Amygdala (tissue), 56 donors: ENCODE results near the gene SYTL3.
A peak's percentile ranks its signal among the peaks of the same experiment; 100 is the strongest.

Experiments
- DNase-seq, 56 donors: peaks; one replicate each; lab custom pipeline; 2025; lab: John Stamatoyannopoulos, UW

The SYTL3 gene

DNA sequence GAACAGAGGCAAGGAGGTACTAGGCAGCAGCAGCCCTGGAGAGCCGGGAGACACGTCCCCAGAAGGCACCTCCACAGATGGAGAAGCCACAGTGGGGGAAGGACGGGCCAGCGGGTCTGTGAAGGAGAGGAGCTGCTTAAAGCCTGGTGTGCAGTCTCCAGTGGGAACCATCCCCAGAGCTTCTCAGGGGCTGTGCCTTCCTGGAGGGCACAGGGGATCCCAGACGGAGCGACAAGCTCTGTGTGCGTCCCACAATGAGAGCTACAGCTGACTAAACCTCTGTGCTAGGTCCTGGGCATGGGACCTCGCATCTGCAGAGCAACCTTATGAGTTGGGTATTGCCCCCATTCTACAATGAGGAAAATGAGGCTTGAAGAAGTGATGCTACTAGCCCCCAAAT is 118.6 kb downstream of the SYTL3 start:
- DNase-seq = no peak

GRCh38 chr6:158769234-158769770 is 119.4 kb downstream of the SYTL3 start:
- DNase-seq = no peak

DNA sequence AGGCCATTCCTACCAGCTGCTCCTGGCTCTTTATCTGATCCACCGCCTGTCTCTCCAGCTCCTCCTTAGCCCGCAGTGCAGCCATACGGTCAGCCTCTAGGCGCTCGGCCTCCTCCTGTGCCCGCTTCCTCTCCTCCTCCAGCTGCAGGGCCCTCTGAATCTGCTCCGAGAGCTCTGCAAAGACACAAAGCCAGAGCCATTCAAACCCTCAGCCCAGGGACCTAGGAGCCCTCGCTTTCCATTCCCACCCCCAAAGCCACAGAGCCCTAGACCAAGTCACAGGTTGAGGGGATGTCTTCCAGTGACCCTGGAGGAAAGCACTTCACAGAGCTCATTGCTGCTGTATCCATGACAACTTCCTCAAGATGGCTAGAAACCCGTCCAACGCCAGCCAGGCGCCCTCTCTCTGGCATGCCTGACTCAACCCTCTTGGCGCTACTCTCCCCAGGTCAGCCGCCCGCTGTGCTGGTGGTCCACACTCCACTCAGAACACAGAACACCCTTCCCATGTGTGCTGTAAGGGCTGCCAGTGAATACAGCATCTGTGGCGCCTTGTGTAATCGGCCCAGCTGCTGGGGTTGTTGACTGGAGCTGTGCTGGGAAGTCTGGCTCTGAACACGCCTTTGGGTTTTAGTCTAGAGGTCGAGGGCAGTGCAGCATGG is 120.0 kb downstream of the SYTL3 start:
- DNase-seq = peak in 32 of 56 donors; percentile 11 to 69 (median 38)

- DNase-seq = peak in 17 of 56 donors; percentile 12 to 50 (median 34)
These were observed 120.9 kb downstream of the SYTL3 start for GRCh38 chr6:158770533-158771330.

DNA sequence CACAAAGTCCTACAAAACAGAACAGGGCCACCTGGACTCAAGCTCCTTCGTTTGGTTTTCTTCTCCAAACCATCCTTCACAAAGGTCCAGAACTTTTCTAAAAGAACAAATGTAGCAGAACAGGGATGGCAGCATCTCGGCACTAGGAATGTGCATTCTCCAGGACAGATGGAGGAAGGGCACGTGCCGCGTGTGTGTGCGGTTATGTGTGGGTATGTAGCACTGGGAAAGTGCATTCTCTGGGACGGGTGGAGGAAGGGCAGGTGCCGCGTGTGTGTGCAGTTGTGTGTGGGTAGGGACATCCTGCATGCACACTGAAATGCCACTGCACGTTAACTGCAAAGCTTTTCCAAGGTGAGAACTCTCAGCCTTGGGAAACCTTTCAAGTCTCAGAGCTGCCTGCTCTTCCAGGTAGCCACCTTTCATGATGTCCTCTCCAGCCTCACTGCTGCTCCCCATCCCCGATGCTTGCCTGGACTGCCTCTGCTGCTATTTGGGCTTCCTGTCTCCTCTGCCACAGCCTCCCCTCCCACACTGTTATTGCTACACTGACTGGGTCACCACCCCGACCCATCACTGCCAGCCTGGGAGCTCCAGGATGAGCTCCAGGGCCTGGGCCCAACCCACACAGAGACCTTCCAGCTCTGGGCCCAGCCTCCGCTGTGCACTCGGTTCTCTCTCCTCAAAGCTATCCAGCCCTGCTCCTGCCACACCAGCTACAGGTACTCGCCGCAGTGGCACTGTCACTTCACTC is 121.7 kb downstream of the SYTL3 start:
- DNase-seq = no peak

DNA sequence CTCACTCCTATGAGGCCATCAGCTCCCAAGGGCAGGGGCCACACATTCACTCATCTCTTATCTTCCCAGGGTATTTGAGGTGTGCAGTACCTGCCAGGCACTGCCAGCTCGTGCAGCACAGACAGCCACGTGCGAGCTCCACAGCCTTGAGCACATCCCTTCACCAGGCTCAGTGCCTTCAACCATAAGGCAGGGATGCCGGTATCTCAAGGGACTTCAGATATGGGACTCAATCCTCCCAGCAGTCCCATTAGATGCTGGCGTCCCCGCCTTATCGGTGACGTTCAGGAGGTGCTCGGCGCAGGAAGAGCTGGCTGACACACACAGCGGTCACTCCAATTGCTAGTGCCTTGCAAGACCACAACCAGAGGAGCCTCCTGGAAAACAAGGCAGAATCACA is 122.3 kb downstream of the SYTL3 start:
- DNase-seq = no peak

- DNase-seq = no peak
These were observed 123.1 kb downstream of the SYTL3 start for GRCh38 chr6:158772851-158773371.

DNA sequence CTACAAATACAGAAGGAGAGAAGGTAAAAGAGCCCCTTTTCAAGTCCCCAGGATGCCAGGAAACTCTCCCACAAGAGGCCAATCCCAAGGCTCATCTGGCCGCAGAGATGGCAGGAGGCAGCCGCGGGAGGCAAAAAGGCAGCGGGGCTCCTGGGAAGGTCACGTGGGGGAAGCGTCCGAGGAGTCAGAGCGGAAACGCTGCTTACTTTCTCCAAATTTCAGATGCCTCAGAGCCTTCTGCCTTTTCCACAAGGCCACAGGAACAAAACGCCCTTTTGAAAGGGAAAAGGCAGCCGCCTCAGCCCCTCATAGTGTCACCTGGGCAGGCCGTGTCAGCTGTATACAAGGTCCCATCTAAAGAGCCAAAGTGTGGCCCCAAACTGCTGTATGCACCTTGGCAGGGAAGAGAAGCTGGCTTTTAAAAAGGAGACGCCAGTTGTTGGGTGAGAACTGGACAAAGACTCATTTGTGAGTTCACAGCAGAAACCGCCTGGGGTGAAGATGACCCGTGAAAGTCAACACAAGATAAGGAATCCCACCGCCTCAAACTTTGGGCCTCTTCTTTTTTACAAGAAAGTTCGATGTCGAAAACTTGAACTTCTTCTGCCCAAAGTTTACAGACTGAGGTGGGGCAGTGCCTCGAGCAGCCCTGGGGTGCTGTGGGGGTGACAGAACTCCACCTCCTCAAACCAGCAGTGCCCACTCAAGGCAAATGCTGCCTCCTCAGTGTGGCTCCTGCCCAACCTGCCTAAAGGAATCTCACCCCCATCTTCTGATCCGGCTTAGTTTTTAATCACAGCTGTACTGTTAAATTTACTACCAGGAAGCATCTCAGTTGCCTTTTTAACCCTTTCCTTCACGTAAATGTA is 124.0 kb downstream of the SYTL3 start:
- DNase-seq = no peak

- no peak for DNase-seq
These were observed 125.0 kb downstream of the SYTL3 start for GRCh38 chr6:158774717-158775449.

DNA sequence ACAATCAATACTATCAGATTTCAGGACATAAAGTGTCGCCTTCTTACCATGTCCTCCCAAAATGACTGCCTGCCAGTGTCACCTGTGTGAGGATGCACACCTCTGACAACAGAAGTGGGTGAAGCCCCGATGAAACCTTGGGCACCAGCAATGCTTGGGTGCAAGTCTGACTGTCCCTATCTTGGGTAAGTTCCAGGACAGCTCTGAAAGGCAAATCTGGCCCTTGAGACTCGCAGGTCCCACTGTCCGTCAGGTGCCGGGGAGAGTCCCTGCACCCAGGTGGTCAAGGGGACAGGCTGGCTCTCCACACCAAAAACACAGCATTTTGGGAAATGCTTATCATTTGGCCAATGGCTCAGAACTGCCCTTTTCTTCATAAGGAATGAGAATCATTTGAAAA is 126.0 kb downstream of the SYTL3 start:
- no peak for DNase-seq

GRCh38 chr6:158776737-158777136 is 126.9 kb downstream of the SYTL3 start:
- no peak for DNase-seq

- no peak for DNase-seq
These were observed 127.7 kb downstream of the SYTL3 start for GRCh38 chr6:158777510-158777909.

- DNase-seq = no peak
These were observed 128.2 kb downstream of the SYTL3 start for GRCh38 chr6:158778005-158778527.

- no peak for DNase-seq
These were observed 130.5 kb downstream of the SYTL3 start for GRCh38 chr6:158780246-158780884.

DNA sequence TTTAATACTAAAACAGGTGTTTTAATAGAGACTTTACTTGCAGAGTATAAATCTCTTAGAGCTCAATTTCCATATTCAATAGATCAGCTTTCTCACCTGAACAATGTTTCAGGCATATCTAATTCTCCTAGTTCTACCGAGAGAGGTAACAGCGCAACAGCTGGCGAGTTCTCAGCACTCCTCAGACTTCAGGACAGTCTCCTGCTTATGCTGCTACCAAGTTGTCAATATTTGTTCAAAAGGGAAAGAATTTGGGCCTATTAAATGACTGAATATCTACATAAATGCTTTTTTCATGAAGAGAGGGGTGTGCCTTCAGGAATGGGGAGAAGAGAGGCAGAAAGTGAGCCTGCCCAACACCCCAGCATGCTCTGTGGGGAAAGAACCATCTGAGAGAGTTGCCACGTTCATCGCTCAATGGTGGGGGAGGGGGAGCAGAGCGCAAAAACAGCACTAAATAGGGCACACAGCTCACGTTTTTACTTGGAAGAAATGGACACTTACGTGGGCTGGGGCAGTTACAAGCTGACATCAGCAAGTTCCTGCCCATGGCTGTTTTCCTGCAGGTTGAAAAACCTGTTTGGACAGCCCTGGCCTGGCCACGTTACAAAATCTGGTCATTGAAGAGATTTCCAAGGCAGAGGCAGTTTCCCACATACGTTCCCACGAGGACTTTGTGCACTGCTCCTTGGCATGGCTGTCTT is 131.3 kb downstream of the SYTL3 start:
- DNase-seq = no peak

DNA sequence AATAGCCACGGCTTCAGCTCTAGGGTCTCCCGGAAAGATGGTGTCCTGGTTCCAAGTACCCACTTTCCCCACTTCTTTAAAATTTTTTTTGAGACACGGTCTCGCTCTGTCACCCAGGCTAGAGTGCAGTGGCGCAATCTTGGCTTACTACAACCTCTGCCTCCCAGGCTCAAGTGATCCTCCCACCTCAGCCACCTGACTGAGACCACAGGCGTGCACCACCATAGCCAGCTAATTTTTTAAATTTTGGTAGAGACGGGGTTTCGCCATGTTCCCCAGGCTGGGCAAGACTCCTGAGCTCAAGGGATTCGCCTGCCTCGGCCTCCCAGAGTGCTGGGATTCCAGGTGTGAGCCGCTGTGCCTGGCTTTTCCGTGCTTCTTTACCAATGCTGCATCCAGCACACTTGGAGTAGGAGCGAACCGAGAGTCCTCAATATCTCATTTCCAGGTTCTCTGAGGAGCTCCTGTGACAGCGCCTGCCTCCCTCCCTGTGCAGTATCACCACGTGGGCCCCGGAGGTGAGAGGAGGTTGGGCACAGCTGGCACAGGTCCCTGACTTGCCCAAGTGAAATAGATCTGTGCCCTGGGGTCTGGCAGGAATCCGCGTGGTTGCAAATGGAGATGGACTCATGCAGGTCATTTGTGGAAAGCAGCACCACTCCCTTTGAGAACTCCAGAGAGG is 132.0 kb downstream of the SYTL3 start:
- no peak for DNase-seq
